GM12801 (cell line): ENCODE data around the gene PRPF6.

Experiments used
- CTCF ChIP-seq: IDR thresholded peaks from one replicate; pipeline ENCODE4 v1.5.1; 2011; ENCODE audit warnings: control low read depth; ENCODE audit not compliant: insufficient read length; ENCODE audit errors: extremely low read depth

PRPF6 gene

DNA sequence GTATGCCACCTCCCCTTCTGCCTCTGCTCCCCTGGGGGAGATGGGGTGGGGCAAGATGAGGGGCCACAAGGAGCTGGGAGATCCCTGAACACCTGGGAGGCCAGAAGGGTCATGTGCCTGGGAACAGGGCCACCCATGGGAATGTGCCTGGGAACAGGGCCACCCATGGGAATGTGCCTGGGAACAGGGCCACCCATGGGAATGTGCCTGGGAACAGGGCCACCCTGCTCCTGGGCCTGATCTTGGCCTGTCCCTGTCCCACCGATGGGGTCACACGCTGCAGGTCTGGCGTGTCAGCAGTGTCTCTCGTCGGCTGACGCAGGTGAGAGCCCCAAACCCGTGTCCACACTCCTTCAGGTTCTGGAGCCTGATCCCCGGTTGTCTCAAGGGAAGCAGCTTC, 94.0 kb downstream of the PRPF6 start:
- no peak for TF ChIP-seq CTCF

DNA sequence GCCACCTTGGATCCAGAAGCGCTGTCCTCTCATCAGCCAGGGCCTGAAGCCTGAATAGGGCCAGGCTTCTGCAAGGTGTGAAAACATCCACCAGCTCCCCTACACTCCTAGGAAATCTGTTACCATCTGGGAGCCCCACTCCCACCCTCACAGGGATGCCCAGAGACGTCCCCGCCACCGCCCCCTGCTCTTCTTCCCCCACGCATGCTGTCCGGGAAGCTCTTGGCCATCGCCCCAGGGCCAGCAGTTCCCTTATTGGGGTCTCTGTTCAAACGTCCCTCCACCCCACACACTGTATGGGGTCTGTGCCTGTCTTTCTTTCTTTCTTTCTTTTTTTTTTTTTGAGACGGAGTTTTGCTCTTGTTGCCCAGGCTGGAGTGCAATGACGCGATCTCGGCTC, 94.6 kb downstream of the PRPF6 start:
- TF ChIP-seq CTCF, result no peak

DNA sequence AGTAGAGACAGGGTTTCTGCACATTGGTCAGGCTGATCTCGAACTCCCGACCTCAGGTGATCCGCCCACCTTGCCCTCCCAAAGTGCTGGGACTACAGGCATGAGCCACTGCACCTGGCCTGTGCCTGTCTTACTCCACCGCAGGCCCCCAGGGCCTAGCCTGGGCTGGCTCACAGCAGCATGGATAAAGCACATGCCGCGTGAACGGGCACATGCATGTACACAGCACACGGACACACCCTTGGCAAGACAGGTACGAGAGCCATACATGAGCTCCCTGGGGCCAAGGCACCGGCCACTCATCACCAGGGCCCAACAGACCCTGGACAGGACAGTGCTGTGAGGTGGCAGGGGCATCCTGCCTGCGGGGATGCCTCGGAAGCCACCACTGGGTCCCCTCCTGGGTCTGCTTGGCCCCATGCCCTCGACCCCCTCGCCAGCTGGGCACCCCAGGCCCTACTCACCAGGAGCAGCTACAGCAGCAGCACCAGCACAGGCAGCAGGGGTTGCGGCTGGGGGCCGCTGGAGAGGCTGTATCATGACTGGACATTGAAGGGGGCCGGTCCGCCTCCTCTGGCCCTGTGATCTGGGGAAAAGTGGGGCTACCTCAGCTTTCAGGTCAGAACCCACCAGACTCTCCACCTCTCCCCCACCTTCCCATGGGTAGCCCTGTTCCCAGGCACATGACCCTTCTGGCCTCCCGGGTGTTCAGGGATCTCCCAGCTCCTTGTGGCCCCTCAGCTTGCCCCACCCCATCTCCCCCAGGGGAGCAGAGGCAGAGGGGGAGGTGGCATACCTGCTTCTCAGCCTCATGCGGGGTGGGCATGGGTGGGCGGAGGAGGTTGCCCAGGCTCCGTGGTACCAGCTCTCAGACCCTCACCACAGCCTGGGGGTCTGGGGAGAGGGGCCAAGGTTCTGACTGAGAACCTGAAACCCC, 95.4 kb downstream of the PRPF6 start:
- TF ChIP-seq CTCF, result no peak

GRCh38 chr20:64077094-64077493, 96.2 kb downstream of the PRPF6 start:
- no peak for TF ChIP-seq CTCF

- no peak for TF ChIP-seq CTCF
These were observed 96.6 kb downstream of the PRPF6 start for GRCh38 chr20:64077541-64077875.

- TF ChIP-seq CTCF, result no peak
These were observed 97.1 kb downstream of the PRPF6 start for GRCh38 chr20:64077876-64078551.

DNA sequence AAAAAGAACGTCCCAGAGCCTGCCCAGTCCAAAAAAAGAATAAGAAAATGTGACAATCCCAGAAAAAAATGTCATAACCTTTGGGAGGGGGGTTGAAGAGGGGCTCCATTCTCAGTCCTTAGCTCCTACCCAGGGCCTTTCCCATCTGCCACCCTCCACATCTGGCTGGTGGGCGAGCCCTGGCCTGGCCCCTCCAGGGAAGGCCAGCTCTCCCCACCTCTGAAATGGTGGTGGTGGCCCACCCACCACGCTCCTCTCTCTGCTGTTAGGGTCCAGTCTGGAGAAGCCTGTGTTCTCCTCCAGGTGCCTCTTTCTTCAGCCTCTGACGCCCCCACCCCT, 98.0 kb downstream of the PRPF6 start:
- TF ChIP-seq CTCF, result no peak
